BJ (cell line): ENCODE measurements around the gene AP2S1. TPM values are rescaled to one million over a fixed set of nuclear protein-coding genes. Genes with fewer than 3 reads are reported as not detected.

Experiments used
- CTCF ChIA-PET: fragments of 350-600 bp; formaldehyde crosslinking; extraction: SDS; loops from one replicate; lab custom pipeline; 2021; ENCODE audit warnings: antibody characterized with exemption, inconsistent platforms; lab: Yijun Ruan, JAX
- POLR2A ChIA-PET: fragments of 300-600 bp; sonication (Branson Sonifier 250); formaldehyde crosslinking; extraction: SDS; loops from one replicate; lab custom pipeline; 2021; ENCODE audit warnings: antibody characterized with exemption; lab: Charles Lee
- DNase-seq: peaks from one replicate; pipeline ENCODE4 v3.0.0-alpha.2; 2011; ENCODE audit warnings: low read depth
- H3K27me3 ChIP-seq: 2 replicates; pipeline ENCODE4 v1.6.0; 2011; ENCODE audit warnings: low read length; ENCODE audit not compliant: control insufficient read depth, insufficient read depth
- H3K36me3 ChIP-seq: 2 replicates; pipeline ENCODE4 v1.5.1; 2011; ENCODE audit warnings: low read length; ENCODE audit not compliant: control insufficient read depth, insufficient read depth
- H3K4me3 ChIP-seq: 2 replicates; pipeline ENCODE4 v1.5.1; 2011; ENCODE audit warnings: low read depth, mild to moderate bottlenecking, control low read depth, low read length
- polyA plus RNA-seq: library from polyadenylated mRNA; depleted of rRNA; stranded (reverse); fragments of >200 nt; gene quantifications from 2 replicates; pipeline ENCODE4 v1.2.3, GENCODE V29; 2011
- TF ChIP-seq, protein P1 (sequence below): IDR thresholded peaks from 2 replicates; pipeline ENCODE4 v1.5.1; 2011; ENCODE audit warnings: low read depth, mild to moderate bottlenecking, control low read depth, inconsistent platforms, low read length, moderate library complexity; ENCODE audit not compliant: insufficient read depth

The AP2S1 gene
- polyA plus RNA-seq, 1 experiment, result 181 TPM

DNA sequence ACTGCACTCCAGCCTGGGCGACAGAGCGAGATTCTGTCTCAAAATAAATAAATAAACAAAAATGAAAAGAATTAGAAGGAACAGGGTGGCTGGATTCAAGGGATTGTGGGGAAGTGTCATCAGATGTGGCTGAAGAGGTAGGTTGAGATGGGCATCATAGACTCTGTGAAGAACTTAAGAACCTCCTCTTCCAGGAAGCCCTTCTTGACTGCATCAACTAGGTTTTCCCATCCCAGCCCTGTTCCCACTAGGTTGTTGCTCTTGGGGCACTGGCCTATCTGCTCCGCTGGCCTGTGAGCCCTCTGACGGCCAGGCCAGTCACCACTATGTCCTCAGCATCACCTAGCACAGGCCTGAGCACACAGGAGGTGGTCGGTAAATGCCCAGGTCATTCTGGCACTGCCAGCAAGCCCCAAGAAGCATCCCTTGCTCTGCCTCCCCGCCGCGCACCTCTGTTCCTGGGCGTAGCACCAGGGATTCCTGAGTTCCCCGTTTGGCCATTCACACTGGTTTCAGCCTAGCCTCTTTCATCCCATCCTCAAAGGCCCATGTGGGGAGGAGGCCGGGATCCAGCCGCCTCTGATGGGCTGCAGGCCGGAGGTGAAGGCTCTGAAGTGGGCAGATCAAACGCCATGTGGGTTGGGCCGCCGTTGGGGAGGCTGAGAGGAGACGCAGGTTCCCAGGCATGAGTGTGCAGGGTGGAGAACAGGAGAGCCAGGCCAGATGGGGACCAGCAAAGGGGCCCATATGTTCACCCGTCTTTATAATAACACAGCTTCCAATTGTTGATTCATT, 34.6 kb downstream of the AP2S1 start:
- DNase-seq, result no peak
- TF ChIP-seq, protein P1, sequence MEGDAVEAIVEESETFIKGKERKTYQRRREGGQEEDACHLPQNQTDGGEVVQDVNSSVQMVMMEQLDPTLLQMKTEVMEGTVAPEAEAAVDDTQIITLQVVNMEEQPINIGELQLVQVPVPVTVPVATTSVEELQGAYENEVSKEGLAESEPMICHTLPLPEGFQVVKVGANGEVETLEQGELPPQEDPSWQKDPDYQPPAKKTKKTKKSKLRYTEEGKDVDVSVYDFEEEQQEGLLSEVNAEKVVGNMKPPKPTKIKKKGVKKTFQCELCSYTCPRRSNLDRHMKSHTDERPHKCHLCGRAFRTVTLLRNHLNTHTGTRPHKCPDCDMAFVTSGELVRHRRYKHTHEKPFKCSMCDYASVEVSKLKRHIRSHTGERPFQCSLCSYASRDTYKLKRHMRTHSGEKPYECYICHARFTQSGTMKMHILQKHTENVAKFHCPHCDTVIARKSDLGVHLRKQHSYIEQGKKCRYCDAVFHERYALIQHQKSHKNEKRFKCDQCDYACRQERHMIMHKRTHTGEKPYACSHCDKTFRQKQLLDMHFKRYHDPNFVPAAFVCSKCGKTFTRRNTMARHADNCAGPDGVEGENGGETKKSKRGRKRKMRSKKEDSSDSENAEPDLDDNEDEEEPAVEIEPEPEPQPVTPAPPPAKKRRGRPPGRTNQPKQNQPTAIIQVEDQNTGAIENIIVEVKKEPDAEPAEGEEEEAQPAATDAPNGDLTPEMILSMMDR, result no peak
- no peaks in the 10 kb centered on the region for H3K27me3 ChIP-seq
- CTCF ChIA-PET, result no interaction called here
- POLR2A ChIA-PET, result no interaction called here
- H3K36me3 ChIP-seq, result no peaks in the 10 kb centered on the region
- no peak overlapping the region for H3K4me3 ChIP-seq

GRCh38 chr19:46813839-46814358, 36.7 kb downstream of the AP2S1 start:
- POLR2A ChIA-PET, result no interaction called here
- TF ChIP-seq, protein P1, result no peak
- CTCF ChIA-PET, result interaction anchor here (0.6 to 0.7 kb wide), 2 partner anchors 16 to 109 kb away, joined by 3 read pairs; no protein-coding TSS in a partner anchor
- H3K4me3 ChIP-seq, result no peak overlapping the region
- no peaks in the 10 kb centered on the region for H3K36me3 ChIP-seq
- H3K27me3 ChIP-seq, result no peaks in the 10 kb centered on the region
- DNase-seq, result no peak

DNA sequence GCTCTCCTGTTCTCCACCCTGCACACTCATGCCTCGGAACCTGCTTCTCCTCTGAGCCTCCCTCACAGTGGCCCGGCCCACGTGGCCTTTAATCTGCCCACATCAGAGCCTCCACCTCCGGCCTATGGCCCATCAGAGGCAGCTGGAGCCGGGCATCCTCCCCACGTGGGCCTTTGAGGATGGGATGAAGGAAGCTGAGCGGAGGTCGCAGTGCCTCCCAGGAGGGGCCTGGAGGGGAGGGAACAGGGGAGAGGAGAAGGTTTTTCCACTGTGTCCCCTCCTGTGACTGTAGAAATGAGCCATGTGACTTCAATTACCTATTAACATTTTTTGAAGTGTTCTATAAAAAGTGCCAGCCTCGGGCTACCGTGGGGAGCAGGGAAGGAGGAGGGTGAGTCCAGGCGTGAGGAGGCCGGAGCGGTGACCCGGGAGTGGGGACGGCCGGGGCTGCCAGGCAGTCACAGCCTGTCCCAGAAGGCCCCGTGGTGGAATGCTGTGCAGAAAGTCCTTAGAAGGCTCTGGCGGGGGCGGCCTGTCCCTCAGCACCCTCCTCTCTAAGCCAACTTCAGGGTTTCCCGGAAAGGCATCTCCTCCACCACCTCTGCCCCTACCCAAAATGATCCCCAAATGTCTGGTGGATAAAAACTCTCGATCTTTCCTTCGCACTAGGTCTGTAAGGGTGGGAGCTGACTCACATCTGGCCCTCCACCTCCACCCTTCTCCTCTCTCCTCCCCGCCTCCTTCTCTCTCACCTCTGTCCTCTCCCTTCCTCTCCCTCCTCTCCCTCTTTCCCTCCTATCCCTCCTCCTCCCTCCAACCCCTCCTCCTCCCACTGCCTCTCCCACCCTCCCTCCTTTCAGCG, 37.4 kb downstream of the AP2S1 start:
- Histone ChIP-seq H3K27me3 (no peaks in the 10 kb centered on the region), H3K36me3 (no peaks in the 10 kb centered on the region), H3K4me3 (no peak overlapping the region)
- TF ChIP-seq, protein P1, result no peak
- CTCF ChIA-PET, result interaction anchor here (0.6 kb wide), 1 partner anchor 108 kb away, joined by 3 read pairs; no protein-coding TSS in a partner anchor
- no peak for DNase-seq
- POLR2A ChIA-PET, result interaction anchor here (0.5 kb wide), 1 partner anchor 655 kb away, joined by 5 read pairs; no protein-coding TSS in a partner anchor

- H3K36me3 ChIP-seq, result no peaks in the 10 kb centered on the region
- no peak overlapping the region for H3K4me3 ChIP-seq
- ChIA-PET CTCF (no interaction called here), POLR2A (no interaction called here)
- no peaks in the 10 kb centered on the region for H3K27me3 ChIP-seq
- no peak for DNase-seq
- TF ChIP-seq, protein P1, result no peak
These were observed 40.9 kb downstream of the AP2S1 start for GRCh38 chr19:46809534-46810272.
